GM19324 (cell line): ENCODE measurements around the gene REC114.
"Not testable (repeated sequence)": the region's sequence is repeated elsewhere in the genome, so short reads cannot be mapped to it uniquely, and the experiment has no call there.

Source experiments
- ATAC-seq: cut with Tn5 transposase; IDR thresholded peaks from one replicate; pipeline ENCODE4 v1.9.1; 2021; ENCODE audit warnings: mild to moderate bottlenecking, moderate library complexity; ENCODE audit not compliant: unreplicated experiment, low FRiP score

REC114 gene

GRCh38 chr15:73522011-73522410 is 79.0 kb downstream of the REC114 start:
- no peak for ATAC-seq

- ATAC-seq, result no peak
These were observed 82.0 kb downstream of the REC114 start for GRCh38 chr15:73524919-73525318.

GRCh38 chr15:73527598-73527997 is 84.6 kb downstream of the REC114 start:
- ATAC-seq, result no peak

GRCh38 chr15:73530649-73531048 is 87.7 kb downstream of the REC114 start:
- ATAC-seq, result no peak

- no peak for ATAC-seq
These were observed 95.2 kb downstream of the REC114 start for GRCh38 chr15:73538123-73538522.

- ATAC-seq, result no peak
These were observed 95.7 kb downstream of the REC114 start for GRCh38 chr15:73538563-73539211.

GRCh38 chr15:73539212-73540128 is 96.5 kb downstream of the REC114 start:
- ATAC-seq, result no peak

- ATAC-seq, result no peak
These were observed 97.2 kb downstream of the REC114 start for GRCh38 chr15:73540161-73540560.

- ATAC-seq, result no peak
These were observed 98.5 kb downstream of the REC114 start for GRCh38 chr15:73541479-73541878.

GRCh38 chr15:73548925-73549324 is 106.0 kb downstream of the REC114 start:
- not testable (repeated sequence) for ATAC-seq

GRCh38 chr15:73550190-73550589 is 107.2 kb downstream of the REC114 start:
- ATAC-seq, result no peak

- no peak for ATAC-seq
These were observed 112.1 kb downstream of the REC114 start for GRCh38 chr15:73555080-73555479.

- ATAC-seq, result no peak
These were observed 115.6 kb downstream of the REC114 start for GRCh38 chr15:73558529-73558928.

GRCh38 chr15:73560501-73561117 is 117.6 kb downstream of the REC114 start:
- ATAC-seq, result no peak

- ATAC-seq, result no peak
These were observed 121.3 kb downstream of the REC114 start for GRCh38 chr15:73564255-73564654.

- ATAC-seq, result no peak
These were observed 124.1 kb downstream of the REC114 start for GRCh38 chr15:73567020-73567419.

GRCh38 chr15:73568564-73569280 is 125.8 kb downstream of the REC114 start:
- ATAC-seq, result no peak

GRCh38 chr15:73569361-73569760 is 126.4 kb downstream of the REC114 start:
- no peak for ATAC-seq

- ATAC-seq, result no peak
These were observed 127.5 kb downstream of the REC114 start for GRCh38 chr15:73570355-73571032.

- ATAC-seq, result no peak
These were observed 128.4 kb downstream of the REC114 start for GRCh38 chr15:73571346-73571745.
